ENCODE results near the gene URB1.

URB1 gene

GRCh38 chr21:32340863-32341848 is 51.7 kb downstream of the URB1 start:
- no peak for DNase-seq

- DNase-seq: no peak
Observed at GRCh38 chr21:32338209-32338921, 54.4 kb downstream of the URB1 start.

- DNase-seq: no peak
Observed at GRCh38 chr21:32337206-32337605, 55.6 kb downstream of the URB1 start.

- DNase-seq: no peak
Observed at GRCh38 chr21:32336711-32337110, 56.1 kb downstream of the URB1 start.

- no peak for DNase-seq
Observed at GRCh38 chr21:32335601-32336575, 56.9 kb downstream of the URB1 start.

GRCh38 chr21:32334980-32335531 is 57.8 kb downstream of the URB1 start:
- no peak for DNase-seq

GRCh38 chr21:32333953-32334673 is 58.7 kb downstream of the URB1 start:
- no peak for DNase-seq

- DNase-seq: no peak
Observed at GRCh38 chr21:32332463-32332951, 60.3 kb downstream of the URB1 start.

GRCh38 chr21:32331444-32332305 is 61.1 kb downstream of the URB1 start:
- no peak for DNase-seq

- no peak for DNase-seq
Observed at GRCh38 chr21:32330784-32331311, 62.0 kb downstream of the URB1 start.

- DNase-seq: no peak
Observed at GRCh38 chr21:32329776-32330175, 63.0 kb downstream of the URB1 start.

GRCh38 chr21:32329331-32329730 is 63.5 kb downstream of the URB1 start:
- no peak for DNase-seq

GRCh38 chr21:32328595-32328994 is 64.2 kb downstream of the URB1 start:
- no peak for DNase-seq

- no peak for DNase-seq
Observed at GRCh38 chr21:32325706-32326105, 67.1 kb downstream of the URB1 start.

GRCh38 chr21:32322676-32323075 is 70.1 kb downstream of the URB1 start:
- DNase-seq: no peak

- no peak for DNase-seq
Observed at GRCh38 chr21:32322103-32322502, 70.7 kb downstream of the URB1 start.

GRCh38 chr21:32321480-32321879 is 71.3 kb downstream of the URB1 start:
- DNase-seq: no peak

GRCh38 chr21:32320726-32321125 is 72.1 kb downstream of the URB1 start:
- DNase-seq: no peak

- DNase-seq: no peak
Observed at GRCh38 chr21:32320059-32320458, 72.8 kb downstream of the URB1 start.

GRCh38 chr21:32319012-32319411 is 73.8 kb downstream of the URB1 start:
- DNase-seq: no peak

Measured in activated CD4-positive, CD25-positive, alpha-beta regulatory T cell (primary cell).